ENCODE data around the gene PTPRD.

PTPRD gene

DNA sequence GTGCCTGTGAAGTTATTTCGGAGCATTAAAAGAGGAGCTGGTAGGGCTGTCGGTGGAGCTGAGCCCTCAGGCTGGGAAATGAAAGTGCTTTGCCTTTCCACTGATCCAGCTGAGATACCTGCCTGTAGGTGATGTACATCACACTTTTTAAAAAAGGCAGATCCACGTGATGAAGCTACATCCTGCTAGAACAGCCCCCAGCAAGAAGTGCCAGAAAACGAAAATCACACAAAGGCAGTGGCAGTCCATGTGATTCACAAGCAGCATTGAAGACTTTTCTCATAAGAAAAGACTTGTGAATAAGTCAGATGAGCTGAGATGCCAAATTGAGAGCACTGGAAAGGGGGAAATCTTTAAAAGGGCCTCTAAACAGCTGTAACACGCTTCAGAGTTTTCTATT is 765.1 kb downstream of the PTPRD start:
- DNase-seq, result no peak

DNA sequence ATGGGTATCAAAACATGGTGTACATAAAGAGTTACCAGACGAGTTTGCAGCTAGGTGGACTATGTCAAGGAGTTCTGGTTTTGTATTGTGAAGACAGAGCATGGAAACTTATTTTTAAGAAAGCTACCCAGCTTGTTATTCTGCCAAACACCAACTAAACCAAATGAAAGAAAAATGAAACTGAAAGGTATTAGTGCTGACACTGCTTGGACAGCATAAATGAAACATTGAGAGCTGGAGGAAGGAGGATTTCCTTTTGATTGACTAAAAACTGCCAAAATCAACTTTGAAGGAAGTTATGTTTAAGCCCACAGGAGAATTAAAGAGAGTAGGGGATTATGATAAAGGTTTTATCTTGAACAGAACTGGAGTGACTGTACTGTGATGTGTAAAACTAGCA is 766.2 kb downstream of the PTPRD start:
- no peak for DNase-seq

DNA sequence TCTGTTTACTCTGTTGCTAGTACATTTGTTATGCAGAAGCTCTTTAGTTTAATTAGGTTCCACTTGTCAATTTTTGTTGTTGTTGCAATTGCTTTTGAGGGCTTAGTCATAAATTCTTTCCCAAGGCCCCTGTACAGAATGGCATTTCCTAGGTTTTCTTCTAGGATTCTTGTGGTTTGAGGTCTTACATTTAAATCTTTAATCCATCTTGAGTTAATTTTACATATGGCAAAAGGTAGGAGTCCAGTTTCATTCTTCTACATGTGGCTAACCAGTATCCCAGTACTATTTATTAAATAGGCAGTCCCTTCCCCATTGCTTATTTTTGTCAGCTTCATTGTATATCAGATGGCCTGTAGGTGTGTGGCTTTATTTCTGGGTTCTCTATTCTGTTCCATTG is 792.4 kb downstream of the PTPRD start:
- DNase-seq, result no peak

DNA sequence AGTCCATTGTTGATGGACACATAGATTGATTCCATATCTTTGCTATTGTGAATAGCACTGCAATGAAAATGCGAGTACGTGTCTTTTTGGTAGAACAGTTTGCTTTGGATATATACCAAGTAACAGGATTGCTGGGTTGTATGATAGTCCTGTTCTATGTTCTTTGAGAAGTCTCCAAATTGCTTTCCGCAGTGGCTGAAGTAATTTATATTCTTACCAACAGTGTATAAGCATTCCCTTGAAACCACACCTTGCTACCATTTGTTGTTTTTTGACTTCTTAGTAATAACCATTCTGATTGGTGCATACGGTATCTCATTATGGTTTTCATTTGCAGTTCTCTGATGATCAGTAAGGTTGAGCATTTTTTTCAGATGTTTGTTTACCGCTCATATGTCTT is 792.9 kb downstream of the PTPRD start:
- no peak for DNase-seq

DNA sequence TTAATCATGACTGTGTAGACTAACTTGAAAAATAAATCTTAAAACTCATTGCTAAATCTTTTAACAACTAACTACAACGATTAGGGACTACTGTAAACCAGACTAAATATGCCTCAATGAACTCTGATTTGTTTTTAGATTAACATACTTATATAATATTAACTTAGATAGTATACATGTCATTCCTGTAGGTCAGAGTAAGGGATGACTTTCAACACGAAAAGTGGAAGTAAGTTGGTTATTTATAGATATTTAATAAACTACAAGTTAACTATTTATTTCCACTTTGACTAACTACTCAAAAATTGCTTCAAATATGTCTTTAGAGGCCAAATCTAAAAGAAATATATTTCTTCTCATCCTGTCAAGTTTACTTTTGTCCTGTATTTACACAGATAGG is 795.6 kb downstream of the PTPRD start:
- DNase-seq, result no peak

DNA sequence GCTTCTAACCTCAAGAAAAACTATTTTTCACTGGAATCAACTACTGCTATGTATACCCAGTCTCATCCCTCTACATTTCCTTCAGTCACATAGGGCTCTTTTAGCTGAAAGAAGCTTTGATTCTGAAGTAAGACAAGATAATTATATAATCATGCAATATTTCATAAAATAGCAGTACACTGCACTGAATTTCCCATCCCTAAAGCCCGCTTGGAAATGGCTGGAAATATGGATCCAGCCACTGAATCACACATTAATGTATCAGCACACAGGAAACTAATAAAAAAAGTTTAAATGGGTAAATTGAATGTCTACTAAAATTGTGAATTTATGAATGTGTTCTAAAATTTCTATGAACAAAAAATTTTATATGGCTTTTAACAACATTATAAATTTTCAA is 808.7 kb downstream of the PTPRD start:
- DNase-seq, result no peak

DNA sequence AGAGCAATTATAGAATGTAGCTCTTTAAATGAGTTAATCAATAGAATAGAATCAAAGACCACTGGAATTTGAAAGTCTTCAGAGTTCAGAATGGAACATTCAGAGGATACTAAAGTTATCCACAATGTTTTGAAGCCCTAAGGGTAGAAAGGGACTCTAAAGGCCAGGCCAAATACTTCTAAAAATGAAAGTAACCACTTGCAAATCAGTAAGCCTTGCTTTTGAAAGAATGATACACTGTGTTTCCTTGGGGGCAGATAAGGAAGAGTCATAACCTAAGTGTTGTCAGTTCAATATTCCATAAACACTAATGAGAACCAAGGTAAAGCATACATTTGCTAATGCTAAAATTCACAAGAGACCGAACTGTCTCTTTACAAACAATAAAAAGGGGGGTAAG is 813.5 kb downstream of the PTPRD start:
- no peak for DNase-seq

DNA sequence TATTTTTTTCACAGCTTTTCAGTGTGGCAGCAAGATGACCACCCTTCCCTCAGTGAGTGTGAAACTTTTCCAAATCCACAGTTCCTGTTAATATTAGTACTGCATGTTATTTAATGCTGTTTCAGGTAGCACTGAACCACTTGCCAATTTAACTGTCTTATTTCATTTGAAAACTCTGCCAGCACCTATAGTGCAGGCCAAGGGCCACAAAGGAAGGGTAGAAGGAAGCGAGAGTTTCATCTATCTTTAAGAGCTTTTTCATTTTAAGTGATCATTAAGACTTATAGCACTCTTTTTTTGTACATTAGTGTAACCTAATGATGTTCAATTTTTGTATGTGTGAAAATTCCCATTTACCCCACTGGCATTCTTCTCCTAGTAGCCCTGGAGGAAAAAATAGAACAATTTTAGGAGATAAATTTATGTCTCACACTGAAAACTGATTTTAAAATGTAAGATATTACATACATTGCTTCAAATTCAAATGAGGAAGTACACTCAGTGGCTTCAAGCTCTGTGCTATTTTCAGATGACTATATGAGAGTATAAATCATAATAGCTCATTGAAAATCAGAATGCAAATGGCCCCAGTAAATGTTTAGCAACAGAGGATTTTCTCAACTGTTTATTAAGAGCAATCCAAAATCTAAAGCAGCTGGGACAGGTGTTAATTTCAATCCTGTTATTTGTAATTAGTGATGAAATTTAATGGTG is 820.5 kb downstream of the PTPRD start:
- DNase-seq, result no peak

DNA sequence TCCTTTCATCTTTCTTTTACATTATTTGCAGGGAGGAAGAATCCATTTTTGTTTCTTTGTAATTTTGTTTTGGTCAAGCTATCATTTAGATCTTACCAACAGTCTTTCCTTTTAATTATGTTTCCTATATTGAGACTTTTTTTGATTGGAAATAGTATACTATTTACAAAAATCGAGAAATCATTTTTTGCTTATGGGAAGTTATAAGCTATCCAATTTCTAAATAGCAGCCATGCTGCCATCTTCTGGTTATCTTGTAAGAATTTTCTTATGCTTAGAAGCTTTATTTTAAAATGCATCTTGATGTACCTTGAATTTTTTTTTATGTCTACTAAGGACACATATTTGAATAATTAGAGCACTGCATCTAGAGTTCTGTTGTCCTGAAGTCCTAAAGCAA is 821.2 kb downstream of the PTPRD start:
- DNase-seq, result no peak

DNA sequence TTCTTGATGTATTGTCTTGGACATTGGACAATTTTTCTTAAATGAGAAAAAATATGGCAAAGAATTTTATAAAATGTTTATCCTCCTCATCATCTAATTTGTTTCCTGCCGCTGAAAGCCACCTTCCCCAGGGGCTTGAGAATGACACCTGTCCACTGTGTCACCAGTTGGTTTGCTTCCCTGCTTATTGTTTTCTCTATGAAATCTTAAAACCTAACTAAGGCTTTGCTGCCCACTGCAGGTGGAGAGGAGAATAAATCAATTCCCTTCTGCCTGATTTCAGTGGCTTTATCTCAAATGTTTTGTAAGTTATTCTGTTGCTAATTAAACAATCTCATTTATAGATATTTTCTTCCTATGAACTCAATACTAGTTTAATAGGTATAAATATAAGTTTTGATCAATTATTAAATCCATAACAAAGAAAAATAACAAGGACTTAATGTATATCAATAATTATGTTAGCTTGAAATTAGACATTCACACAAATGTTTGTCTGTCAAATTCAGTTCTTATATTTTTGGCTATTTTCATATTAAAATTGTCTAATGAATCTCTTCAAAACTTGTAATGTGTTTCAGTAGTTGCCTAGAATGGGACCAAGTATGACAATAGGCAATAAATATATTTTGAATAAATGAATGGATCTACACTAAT is 822.5 kb downstream of the PTPRD start:
- no peak for DNase-seq

DNA sequence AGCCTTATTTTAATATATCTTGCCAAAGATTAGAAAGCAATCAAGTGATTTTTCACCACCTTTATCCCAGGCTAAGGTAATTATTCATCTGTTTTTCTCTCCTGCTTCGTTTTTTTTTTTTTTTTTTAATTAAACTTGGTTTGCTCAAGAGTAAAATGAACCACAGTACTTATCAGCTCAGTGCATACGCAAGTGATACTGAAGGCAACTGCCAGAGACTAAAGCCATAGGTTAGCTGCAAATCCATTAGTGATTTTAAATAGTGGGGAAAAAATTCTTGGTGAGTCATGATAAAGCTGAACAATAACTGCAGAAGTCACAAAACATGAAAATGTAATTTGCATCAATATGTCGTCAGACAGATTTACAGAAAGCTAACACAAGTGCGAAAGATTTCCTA is 829.1 kb downstream of the PTPRD start:
- DNase-seq, result no peak

DNA sequence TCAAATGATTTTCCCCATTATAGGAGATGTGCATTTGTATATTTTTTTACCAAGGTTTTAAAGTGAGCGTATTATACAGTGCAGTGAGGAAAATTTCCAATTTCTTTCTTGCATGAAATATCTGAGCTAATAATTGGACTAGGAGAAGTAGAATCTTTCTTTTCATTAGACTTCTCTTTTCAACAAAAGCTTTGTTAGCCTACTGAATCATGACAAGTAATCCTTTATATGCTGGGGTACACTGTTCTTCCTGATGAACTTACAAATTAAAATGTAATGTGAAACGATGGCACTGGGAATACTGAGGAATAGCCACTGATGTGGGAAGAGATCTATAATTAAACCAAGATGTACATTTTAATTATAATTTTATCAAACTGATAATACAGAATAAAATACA is 829.6 kb downstream of the PTPRD start:
- DNase-seq, result no peak

DNA sequence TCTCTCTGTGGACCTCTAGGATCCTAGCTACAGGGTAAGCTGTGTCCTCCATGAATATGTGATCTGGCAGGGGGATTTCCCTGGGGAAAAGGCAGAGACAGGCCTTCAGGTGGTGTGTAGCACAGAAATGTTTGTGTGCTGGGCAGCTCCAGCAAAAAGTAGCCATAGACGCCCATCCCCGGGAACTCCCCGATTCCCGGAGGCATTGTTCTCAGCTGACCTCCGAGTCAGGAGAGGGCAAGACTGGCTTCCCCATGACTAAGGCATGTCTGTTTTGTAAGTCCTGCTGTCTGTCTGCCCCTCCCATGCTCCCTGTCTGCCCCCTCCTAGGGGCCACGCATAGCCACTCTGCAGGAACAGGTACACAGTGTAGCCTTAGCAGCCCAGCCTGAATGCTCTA is 834.5 kb downstream of the PTPRD start:
- DNase-seq, result no peak

DNA sequence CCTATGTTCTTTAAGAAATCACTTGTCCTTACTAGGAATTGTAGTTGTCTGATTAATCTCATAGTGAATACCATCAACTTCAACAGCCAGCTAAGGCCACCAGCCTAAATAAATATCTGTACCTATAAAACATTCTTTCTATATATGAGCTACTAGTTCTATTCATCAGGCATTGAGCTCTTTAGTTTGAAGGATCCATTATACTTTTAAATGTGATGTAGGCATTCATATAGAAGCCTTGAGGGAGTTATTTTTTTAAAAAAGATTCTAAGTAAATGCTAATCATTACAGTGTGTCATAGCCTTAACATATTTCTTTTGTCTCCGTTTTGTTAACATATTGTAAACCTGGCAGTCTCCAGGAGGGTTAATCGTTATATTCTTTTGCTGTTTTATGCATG is 838.3 kb downstream of the PTPRD start:
- DNase-seq, result no peak

DNA sequence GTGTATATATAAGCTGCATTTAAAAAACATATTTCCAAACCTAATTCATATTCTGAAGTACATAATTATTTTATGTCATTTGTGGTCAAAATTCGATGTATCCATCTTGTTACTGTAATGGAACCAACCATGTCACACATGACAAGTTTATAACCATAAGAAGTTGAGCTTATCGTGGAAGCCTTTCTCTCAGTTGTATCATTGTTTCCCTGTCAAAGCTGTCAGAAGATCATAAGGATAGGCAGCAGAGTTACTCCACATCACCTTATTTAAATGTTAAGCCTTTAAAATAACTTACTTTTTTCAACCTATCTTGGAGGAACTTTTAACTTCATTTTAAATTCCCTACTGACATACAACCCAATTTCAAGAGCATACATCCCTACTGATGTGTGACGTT is 841.5 kb downstream of the PTPRD start:
- DNase-seq, result no peak

DNA sequence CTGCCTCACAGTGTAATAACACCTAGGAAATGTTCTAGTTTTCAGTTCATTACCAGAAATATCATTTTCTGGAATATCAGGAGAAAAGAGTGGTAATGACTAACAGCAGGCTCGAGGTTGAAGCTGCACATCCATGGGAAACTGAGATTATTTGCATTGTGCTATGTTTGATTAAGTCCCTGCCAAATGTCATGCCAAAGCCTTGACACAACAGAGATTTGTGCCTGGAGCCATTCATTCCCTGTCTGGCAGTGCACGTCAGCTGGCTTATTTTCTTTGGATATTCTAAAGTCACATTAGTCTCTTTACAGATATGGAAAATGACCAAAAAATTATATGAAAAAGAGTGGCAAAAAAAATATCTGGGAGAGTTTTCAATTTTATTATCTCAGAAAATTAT is 848.0 kb downstream of the PTPRD start:
- DNase-seq, result no peak

DNA sequence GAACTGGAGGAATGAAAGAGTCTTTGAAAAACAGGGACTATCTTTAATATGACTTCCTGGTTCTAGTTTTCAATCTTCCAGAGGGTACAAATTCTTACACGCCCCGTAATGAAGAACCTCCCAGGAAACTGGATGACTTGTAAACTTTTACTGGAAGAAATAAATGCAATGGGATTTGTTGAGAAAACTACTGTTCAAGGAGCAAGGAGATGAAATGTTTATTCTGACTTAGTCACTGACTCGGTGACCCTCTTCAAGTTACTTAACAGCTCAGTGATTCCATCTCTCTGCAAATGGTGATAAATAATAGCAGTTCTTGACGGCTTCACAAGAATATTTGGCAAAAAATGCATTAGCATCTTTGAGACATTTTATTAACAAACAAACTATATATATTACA is 858.6 kb downstream of the PTPRD start:
- DNase-seq, result no peak

DNA sequence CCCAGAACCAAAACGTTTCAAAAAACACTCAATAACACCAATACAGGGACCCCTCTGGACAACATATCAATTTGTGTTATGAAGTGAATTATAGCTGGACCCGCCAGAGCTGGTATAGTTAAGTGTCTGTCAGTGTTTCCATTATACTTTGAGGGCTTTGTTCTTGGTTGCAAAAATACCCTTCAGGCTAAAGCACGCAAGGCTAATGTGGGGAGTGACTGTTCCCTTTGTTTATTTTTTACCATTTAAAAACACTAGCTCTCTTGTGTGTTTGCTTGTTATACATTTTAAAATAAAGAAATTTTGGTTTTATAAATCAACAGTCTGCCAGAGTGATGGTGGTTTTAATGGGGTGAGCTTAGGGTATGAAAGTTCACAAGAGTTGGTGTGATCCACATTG is 859.5 kb downstream of the PTPRD start:
- no peak for DNase-seq

DNA sequence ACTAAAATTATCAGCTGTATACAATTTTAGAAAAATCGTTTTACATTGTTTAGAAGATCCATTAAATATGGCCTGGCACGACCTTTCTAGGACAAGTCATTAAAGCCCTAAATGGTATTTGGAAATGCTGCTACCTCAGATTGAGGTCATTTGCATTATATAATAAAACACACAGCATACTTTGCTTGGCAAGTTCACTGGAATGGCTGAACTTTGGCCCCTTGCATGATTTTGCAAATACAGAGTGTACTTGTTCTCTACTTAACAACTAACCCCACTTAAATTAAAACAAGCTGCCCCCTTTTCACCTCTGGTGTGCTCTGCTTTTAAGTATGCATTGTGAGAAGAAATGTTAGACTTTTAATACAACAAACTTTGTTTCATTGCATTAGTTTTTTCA is 860.1 kb downstream of the PTPRD start:
- no peak for DNase-seq

DNA sequence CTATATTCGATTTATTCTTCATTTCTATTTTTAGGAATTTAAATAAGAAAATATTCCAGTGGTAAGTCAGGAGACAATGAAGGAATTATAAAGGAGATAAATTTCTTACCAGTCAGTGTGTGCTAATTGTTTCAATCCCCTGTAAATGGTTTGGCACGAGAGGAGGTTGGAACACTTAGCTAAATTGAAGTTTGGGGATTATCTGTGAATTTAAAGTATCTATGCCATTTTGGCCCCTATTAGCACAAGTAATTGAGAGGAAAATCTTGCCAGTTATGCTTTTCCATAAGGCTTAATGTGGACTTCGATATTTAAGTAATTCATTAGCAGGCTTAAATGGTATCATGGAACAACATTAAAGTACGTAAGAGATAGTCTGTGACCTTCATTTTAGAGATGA is 860.8 kb downstream of the PTPRD start:
- no peak for DNase-seq

DNA sequence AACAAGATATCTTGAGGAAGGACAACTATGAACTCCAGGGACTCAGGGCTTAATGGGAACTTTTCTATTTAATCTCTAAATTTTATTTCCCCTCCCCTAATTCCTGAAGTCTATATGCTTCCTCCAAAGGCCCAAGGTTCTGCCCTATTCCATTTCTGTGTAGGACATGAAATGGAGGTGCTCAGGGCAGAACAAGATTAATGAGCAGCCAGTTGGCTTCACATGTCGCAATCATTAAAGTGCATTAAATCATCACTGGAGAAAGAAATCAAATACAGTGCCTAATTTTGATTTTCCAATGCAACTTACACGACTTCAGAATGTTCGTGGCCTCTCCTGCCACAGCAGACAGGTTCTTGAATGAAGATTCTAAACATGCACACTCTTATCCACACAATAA is 862.1 kb downstream of the PTPRD start:
- DNase-seq, result no peak

DNA sequence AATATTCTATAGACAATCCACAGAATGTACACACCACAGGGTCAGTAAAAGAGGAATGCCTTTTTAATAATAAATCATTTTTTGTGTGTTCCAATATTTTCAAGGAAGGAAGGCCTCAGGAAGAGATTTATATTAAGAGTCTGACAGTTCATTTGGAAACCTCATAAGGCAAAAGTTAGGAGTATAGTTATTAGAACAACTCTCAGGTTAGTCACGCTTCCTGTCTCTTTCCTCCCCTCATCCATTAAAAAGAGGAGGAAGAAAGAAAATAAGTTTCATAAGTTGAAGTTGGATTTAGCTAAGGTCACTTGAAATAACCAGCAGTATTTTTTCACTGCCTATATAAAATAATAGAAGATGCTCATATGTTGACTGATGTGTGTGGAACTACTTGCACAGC is 863.2 kb downstream of the PTPRD start:
- no peak for DNase-seq

DNA sequence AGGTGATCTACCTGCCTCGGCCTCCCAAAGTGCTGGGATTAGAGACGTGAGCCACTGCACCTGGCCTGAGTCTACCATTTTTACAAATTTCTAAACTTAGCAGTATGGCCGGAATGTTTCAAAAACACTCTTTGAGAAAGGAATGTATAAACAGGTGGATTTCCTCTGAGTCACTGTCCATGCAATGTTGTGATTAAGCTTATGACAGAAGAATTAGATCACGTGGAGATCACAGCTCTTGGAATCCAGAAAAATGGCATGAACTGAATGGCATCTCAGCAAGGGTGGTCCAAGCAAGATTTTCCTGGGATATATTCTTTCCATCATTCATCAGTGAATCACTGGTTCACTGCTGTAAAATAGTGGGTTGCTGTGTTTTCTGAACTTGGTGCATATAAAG is 865.0 kb downstream of the PTPRD start:
- DNase-seq, result no peak

DNA sequence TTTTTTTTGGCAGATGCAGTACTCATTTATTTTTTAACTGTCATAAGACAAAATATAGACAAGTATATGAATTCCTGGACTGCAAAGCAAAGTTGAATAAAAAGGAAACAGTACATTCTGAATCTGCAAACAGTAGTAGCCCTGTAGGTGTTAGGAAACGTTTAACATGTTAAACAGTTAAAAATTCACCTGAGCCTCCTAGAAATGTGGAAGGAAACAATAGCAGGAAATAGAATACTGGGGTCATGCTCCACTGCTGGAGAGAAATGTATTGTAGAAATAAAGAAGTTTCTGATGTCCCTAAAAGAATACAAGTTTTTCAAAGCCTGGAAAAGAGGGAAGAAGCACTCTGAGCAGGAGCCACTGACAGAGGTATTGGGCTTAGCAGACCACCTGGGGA is 866.0 kb downstream of the PTPRD start:
- DNase-seq, result no peak

DNA sequence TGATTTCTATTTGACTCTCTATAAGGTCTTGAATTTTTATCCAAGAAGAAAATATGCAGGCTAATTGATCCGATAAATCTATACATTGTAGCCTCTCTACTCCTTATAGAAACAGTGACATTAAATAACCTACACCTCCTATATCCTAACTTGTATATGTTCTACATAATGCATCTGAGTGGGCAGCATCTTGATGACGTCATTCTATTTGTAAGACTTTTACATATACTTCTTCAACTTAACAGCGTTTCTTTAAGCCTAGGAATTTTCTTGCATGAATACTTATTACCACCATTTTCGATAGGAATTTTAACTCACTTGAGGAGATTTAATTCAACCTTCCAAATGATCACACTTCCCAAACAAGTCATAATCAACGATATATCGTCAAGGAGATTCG is 869.0 kb downstream of the PTPRD start:
- no peak for DNase-seq

Measured in activated naive CD4-positive, alpha-beta T cell treated with anti-CD3 and anti-CD28 coated beads, Interleukin-2, amount 50 U/mL, for 16 hours (primary cell).